COR-L47 (cell line): ENCODE measurements around the gene IL6ST.
"Not testable (repeated sequence)": the region's sequence is repeated elsewhere in the genome, so short reads cannot be mapped to it uniquely, and the experiment has no call there.

Source experiments
- DNase-seq: peaks from one replicate; lab custom pipeline; 2025; lab: John Stamatoyannopoulos, UW

IL6ST gene

GRCh38 chr5:55994495-55994997 lies at the start of gene IL6ST:
Gene IL6ST, minus strand, starts transcription at chr5:55994963. Its CDS starts 18,685 bp downstream, at chr5:55976278.
- no peak for DNase-seq

DNA sequence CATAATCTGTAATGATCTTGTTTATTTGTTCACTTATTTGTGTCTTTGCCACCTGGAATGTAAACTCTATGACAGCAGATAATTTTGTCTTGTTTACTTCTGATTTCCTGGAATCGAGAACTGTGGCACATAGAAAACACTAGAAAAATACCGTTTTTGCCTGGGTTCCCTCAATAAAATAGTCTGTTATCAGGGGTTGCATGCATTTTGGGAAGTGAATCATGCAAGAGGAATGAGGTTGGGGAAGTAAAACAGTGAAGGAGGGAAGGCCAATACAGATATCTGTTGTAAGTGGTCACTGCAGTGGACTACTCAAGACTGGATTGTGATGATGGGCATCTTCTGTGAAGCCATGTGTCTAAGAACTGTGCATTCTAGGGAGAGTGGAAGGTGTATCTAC lies 45.2 kb upstream of the IL6ST start:
- no peak for DNase-seq

DNA sequence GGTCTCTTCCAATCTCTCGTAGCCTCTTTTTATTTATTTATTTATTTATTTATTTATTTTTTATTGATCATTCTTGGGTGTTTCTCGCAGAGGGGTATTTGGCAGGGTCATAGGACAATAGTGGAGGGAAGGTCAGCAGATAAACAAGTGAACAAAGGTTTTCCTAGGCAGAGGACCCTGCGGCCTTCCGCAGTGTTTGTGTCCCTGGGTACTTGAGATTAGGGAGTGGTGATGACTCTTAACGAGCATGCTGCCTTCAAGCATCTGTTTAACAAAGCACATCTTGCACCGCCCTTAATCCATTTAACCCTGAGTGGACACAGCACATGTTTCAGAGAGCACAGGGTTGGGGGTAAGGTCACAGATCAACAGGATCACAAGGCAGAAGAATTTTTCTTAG lies 43.4 kb upstream of the IL6ST start:
- not testable (repeated sequence) for DNase-seq

GRCh38 chr5:56037531-56038010 lies 42.8 kb upstream of the IL6ST start:
- no peak for DNase-seq

DNA sequence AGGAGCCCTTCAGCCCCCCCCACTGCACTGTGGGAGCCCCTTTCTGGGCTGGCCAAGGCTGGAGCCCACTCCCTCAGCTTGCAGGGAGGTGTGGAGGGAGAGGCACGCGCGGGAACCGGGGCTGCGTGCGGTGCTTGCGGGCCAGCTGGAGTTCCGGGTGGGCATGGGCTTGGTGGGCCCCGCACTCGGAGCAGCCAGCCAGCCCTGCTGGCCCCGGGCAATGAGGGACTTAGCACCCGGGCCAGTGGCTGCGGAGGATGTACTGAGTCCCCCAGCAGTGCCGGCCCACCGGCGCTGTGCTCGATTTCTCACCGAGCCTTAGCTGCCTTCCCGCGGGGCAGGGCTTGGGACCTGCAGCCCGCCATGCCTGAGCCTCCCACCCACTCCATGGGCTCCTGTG lies 40.6 kb upstream of the IL6ST start:
- DNase-seq = not testable (repeated sequence)

DNA sequence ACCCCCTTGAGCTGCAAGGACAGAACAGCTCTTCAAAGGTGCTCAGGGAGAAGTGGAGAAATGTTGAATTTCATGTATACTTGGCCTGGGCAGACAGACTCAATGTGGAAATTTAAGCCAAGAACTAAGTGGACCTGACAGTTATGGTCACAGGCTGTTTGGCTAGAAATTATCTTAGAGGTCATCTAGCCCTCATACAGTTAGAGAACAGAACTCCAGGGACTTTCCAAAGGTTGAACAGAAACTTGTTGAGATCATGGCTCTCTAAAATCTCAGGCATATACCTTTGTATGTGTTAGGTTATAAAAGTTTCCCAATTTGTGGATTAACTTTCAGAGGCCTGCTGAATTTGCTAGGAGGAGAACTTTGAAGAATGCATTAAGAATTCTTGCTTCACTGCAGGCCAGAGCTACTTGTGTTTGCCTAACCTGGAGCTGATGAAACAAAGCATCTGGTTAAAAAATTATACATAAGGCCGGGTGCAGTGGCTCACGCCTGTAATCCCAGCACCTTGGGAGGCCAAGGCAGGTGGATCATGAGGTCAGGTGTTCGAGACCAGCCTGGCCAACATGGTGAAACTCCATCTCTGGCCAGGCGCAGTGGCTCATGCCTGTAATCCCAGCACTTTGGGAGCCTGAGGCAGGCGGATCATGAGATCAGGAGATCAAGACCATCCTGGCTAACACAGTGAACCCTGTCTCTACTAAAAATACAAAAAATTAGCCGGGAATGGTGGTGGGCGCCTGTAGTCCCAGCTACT lies 35.3 kb upstream of the IL6ST start:
- not testable (repeated sequence) for DNase-seq

DNA sequence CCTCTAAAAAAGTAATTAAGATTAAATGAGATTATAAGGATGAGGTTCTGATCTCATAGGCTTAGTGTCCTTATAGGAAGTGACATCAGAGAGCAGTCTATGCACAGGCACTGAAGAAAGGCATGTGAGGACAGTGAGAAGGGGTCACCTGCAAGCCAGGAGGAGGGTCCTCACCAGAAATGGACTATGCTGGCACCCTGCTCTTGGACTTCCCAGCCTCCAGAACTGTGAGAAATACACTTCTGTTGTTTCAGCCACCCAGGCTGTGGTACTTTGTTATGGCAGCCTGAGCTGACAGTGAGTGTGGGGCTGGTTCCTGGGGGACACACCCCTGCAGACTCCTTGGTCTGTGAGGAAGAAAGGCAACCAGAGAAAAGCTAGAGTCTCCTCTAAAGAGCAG lies 34.7 kb upstream of the IL6ST start:
- DNase-seq = no peak

DNA sequence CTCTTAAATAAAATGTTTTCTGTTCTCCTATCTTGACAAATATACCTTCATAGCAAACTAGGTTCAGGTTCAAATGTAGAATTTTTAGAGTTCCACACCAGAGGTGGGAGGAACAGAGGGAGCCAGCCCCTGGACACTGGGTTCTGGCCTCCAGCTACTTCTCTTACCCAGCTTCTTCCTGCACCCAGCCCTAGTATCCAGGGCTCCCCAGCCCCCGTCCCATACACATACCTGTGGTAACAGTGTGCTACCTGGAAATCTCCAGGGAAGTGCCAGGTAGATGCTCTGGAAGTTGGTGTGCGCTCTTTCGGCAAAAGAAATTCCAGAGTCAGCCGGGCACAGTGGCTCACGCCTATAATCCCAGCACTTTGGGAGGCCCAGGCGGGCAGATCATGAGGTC lies 33.9 kb upstream of the IL6ST start:
- DNase-seq = no peak

- no peak for DNase-seq
Measured at GRCh38 chr5:56026863-56027300, 32.1 kb upstream of the IL6ST start.

DNA sequence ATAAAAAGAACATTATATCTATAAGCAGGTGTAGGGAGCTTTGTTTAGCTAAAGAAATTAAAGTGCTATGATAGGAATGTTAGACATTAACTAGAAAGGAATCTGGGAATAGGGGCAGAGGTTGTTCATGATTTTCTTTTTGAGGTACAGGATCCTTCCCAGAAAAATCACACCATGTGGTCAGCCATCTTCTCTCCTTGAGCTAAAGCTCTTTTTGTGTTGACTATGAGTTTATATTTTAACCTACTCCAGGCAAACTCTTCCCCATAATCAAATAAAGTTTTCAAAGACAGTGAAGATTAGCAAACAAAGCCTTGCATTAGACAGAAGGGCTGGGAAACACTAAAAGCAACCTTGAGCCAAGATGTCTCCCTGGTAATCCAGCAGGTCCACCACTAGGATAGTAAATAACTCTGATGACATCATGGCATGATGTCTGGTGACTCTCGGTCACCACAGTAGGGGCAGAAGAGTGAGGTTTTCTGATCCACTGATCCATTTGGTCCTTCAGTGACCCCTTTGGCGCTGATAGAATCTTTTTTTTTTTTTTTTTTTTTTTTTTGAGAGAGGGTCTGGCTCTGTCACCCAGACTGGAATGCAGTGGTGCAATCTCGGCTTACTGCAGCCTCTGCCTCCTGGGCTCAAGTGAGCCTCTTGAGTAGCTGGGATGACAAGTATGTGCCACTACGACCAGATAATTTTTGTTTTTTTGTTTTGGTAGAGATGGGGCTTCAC lies 30.6 kb upstream of the IL6ST start:
- no peak for DNase-seq

DNA sequence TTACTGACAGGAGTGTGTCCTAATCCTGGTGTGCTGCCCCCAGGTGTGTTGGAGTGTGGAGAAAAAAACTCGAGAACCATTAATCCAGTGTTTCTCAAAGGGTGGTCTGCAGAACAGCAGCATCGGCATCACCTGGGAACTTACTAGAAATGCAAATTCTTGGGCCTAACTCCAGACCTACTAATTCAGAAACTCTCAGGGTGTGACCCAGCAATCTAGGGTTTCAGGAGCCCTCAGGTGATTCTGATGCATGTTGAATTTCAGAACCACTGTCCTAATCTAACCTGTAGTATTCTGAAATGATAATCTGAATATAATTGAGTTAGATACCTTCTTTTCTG lies 30.0 kb upstream of the IL6ST start:
- no peak for DNase-seq

DNA sequence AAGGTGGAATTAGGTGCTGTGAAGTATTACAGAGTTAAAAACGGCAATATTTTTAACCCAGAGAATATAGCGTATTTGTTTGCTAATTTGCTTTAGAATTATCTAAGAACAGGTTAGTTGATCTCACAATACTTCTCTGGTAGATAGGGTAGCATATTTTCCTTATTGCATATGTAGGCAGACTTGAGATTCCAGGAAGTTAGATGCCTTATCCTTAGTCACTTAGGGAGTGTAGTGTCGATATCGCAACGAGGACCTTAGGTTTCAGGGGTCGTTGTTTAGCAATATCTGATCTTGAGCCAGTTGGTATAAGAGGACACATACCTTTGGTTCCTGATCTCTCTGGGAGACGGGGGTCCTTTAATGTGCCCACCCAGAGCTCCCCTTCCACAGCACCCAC lies 28.5 kb upstream of the IL6ST start:
- DNase-seq = no peak

- DNase-seq = no peak
Measured at GRCh38 chr5:56019306-56020272, 24.8 kb upstream of the IL6ST start.

DNA sequence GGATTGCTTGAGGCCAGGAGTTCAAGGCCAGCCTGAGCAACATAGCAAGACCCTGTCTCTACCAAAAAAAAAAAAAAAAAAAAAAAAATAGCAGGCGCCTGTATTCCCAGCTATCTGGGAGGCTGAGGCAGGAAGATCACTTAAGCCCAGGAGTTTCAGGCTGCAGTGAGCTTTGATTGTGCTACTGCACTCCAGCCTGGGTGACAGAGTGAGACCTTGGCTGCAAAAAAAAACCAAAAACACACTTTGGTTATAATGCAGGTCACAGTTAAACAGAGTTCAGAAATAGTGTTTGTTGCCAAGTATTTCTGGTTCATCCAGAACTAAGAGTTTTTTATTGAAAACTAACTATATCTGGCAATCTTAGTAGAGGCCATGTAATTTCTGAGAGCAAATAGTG lies 24.1 kb upstream of the IL6ST start:
- DNase-seq = no peak

DNA sequence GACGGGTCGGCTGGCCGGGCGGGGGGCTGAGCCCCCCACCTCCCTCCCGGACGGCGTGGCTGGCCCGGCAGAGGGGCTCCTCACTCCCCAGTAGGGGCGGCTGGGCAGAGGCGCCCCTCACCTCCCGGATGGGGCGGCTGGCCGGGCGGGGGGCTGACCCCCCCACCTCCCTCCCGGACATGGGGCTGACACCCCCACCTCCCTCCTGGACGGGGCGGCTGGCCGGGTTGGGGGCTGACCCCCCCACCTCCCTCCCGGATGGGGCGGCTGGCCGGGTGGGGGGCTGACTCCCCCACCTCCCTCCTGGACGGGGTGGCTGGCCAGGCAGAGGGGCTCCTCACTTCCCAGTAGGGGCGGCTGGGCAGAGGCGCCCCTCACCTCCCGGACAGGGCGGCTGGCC lies 19.9 kb upstream of the IL6ST start:
- not testable (repeated sequence) for DNase-seq

- not testable (repeated sequence) for DNase-seq
Measured at GRCh38 chr5:56013939-56014338, 19.2 kb upstream of the IL6ST start.

GRCh38 chr5:56012281-56012963 lies 17.7 kb upstream of the IL6ST start:
- no peak for DNase-seq

- no peak for DNase-seq
Measured at GRCh38 chr5:56011835-56012234, 17.1 kb upstream of the IL6ST start.

DNA sequence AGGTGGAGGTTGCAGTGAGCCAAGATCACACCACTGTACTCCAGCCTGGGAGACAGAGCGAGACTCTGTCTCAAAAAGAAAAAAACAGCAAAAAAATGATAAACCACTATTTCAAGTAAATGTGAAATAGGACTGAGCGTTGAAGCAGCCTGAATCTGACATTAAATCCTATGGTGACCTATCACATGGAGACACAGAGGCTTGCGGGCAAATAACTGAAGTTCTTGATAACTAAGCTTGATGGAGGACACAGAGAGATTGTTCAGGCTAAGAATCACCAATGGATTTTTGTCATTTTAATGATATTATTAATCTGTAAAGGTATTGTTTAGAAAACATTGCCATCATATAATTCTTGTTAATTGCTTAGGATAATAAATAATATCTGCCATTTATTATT lies 15.7 kb upstream of the IL6ST start:
- no peak for DNase-seq

DNA sequence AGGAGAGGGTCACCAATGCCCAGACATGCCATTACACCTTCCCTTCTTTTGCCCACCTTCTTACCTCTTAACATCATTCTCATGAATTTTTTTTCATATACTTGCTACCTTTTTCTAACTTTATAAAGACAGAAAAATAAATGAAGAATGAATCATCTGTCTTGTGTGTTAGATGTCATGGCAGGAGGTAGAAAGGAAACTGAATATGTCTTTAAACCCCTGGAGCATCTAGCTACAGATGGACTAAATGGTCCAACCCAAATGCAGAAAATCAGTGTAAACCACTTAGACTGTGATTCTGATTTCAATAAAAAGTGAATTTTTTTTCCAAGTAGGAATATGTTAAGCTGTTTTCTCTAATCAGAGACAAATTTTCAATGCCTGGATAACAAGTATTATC lies 11.8 kb upstream of the IL6ST start:
- DNase-seq = no peak

- no peak for DNase-seq
Measured at GRCh38 chr5:56006094-56006493, 11.3 kb upstream of the IL6ST start.
